ENCODE results near the gene DDRGK1.

DNA sequence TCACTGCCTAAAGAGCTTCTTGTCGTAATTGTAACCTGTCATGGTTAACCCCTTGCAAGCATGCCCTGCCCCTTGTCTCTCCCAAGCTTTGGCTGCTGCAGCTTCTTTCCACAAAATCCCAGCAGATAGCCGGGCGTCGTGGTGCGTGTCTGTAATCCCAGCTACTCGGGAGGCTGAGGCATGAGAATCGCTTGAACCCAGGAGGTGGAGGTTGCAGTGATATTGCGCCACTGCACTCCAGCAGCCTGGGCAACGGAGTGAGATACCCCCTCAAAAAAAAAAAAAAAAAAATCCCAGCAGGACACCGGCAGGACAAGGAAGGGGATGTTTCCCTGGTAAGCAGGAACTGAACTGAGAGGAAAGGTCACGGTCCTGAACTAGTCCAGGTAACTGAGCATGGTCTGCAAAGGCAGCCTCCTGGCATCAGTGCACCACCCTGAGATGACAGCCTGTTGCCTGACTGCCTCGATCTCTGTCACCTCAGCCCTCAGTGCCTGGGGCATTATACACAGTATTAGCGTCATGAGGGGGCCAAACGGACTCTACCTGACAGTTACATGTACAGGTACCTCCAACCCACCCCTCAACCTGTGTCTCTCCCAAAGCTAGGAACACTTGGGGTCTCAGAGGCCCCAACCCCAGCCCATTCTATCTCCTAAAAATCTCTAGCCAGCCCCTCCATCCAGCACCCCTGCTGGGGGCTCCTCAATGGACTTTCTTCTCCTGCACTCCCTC, 32.9 kb downstream of the DDRGK1 start:
- TF ChIP-seq, protein P1, sequence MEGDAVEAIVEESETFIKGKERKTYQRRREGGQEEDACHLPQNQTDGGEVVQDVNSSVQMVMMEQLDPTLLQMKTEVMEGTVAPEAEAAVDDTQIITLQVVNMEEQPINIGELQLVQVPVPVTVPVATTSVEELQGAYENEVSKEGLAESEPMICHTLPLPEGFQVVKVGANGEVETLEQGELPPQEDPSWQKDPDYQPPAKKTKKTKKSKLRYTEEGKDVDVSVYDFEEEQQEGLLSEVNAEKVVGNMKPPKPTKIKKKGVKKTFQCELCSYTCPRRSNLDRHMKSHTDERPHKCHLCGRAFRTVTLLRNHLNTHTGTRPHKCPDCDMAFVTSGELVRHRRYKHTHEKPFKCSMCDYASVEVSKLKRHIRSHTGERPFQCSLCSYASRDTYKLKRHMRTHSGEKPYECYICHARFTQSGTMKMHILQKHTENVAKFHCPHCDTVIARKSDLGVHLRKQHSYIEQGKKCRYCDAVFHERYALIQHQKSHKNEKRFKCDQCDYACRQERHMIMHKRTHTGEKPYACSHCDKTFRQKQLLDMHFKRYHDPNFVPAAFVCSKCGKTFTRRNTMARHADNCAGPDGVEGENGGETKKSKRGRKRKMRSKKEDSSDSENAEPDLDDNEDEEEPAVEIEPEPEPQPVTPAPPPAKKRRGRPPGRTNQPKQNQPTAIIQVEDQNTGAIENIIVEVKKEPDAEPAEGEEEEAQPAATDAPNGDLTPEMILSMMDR (IDR thresholded peaks at IDR 0.05; ENCODE audit: low read depth, low read length): no peak
- no peak for TF ChIP-seq EZH2phosphoT487 (IDR thresholded peaks at IDR 0.05; ENCODE audit: low read depth)
